HuH-7 (cell line): ENCODE results near the gene C18orf54.

Source experiments
- DNase-seq: peaks from one replicate; pipeline ENCODE4 v3.0.0; 2011; ENCODE audit warnings: low spot score

C18orf54 gene

GRCh38 chr18:54387631-54388030, 29.9 kb downstream of the C18orf54 start:
- no peak for DNase-seq

GRCh38 chr18:54388203-54389142, 30.8 kb downstream of the C18orf54 start:
- peak; percentile 2 for DNase-seq

- no peak for DNase-seq
Measured at GRCh38 chr18:54389143-54389505, 31.4 kb downstream of the C18orf54 start.

- no peak for DNase-seq
Measured at GRCh38 chr18:54390838-54391237, 33.1 kb downstream of the C18orf54 start.

- peak; percentile 17 for DNase-seq
Measured at GRCh38 chr18:54392543-54393023, 34.9 kb downstream of the C18orf54 start.

- no peak for DNase-seq
Measured at GRCh38 chr18:54393648-54394294, 36.1 kb downstream of the C18orf54 start.

GRCh38 chr18:54396760-54397159, 39.1 kb downstream of the C18orf54 start:
- no peak for DNase-seq

GRCh38 chr18:54405290-54405689, 47.6 kb downstream of the C18orf54 start:
- no peak for DNase-seq

GRCh38 chr18:54411781-54412180, 54.1 kb downstream of the C18orf54 start:
- DNase-seq = no peak

- DNase-seq = no peak
Measured at GRCh38 chr18:54415086-54415485, 57.4 kb downstream of the C18orf54 start.

- no peak for DNase-seq
Measured at GRCh38 chr18:54416436-54416835, 58.7 kb downstream of the C18orf54 start.

- DNase-seq = no peak
Measured at GRCh38 chr18:54423831-54424230, 66.1 kb downstream of the C18orf54 start.

GRCh38 chr18:54426085-54426665, 68.5 kb downstream of the C18orf54 start:
- no peak for DNase-seq
